ENCODE results near the gene NSD1. TPM values are rescaled to one million over a fixed set of nuclear protein-coding genes. Genes with fewer than 3 reads are reported as not detected.

NSD1 gene
- total RNA-seq, 2 donors from 2014 or later = 150 to 190 TPM

- no peaks in the 10 kb centered on the region for H3K9me3 Mint-ChIP-seq
- Histone ChIP-seq H3K9ac (ENCODE audit: extremely low read depth, low read length, poor library complexity, severe bottlenecking) (peak overlapping the region; percentile 65), H3K4me3 (ENCODE audit: low read length) (peak overlapping the region; percentile 93), H3K27me3 (ENCODE audit: control insufficient read depth, insufficient read depth, low read length, poor library complexity, severe bottlenecking) (no peaks in the 10 kb centered on the region), H3K4me1 (ENCODE audit: control insufficient read depth, insufficient read depth, low read length) (peaks cover 7% of the 10 kb centered on the region), H3K9me3 (ENCODE audit: control insufficient read depth, low read length) (peaks cover 7% of the 10 kb centered on the region), H3K36me3 (ENCODE audit: control insufficient read depth, insufficient read depth, low read length) (peaks cover 40% of the 10 kb centered on the region), H3K27ac (ENCODE audit: low read depth, low read length) (peak overlapping the region; percentile 87)
- no peak for TF ChIP-seq CTCF (conservative IDR thresholded peaks at IDR 0.05)
- H3K4me1 Mint-ChIP-seq = peaks cover 35% of the 10 kb centered on the region
- peak overlapping the region; percentile 94 for H3K27ac Mint-ChIP-seq
- H3K36me3 Mint-ChIP-seq (ENCODE audit: low read depth) = peaks cover 40% of the 10 kb centered on the region
- peak; percentile 92 for DNase-seq
- H3K27me3 Mint-ChIP-seq (ENCODE audit: insufficient read depth) = no peaks in the 10 kb centered on the region
- peak overlapping the region; percentile 78 for H3K4me3 Mint-ChIP-seq
- 0 to 1% methylated on average over 22 to 77 of the region's 83 CpGs for WGBS, 2 experiments (ENCODE audit: insufficient coverage in 1 of 2, insufficient read length in 1 of 2)
These were observed 502 bp downstream of the NSD1 start for GRCh38 chr5:177133853-177134696.

- TF ChIP-seq CTCF (conservative IDR thresholded peaks at IDR 0.05) = no peak
- Histone ChIP-seq H3K9me3 (ENCODE audit: control insufficient read depth, low read length) (peaks cover 7% of the 10 kb centered on the region), H3K27ac (ENCODE audit: low read depth, low read length) (peak overlapping the region; percentile 87), H3K4me3 (ENCODE audit: low read length) (peak overlapping the region; percentile 93), H3K36me3 (ENCODE audit: control insufficient read depth, insufficient read depth, low read length) (peaks cover 46% of the 10 kb centered on the region), H3K4me1 (ENCODE audit: control insufficient read depth, insufficient read depth, low read length) (peaks cover 7% of the 10 kb centered on the region), H3K9ac (ENCODE audit: extremely low read depth, low read length, poor library complexity, severe bottlenecking) (peak overlapping the region; percentile 65), H3K27me3 (ENCODE audit: control insufficient read depth, insufficient read depth, low read length, poor library complexity, severe bottlenecking) (no peaks in the 10 kb centered on the region)
- H3K4me1 Mint-ChIP-seq = peaks cover 35% of the 10 kb centered on the region
- no peaks in the 10 kb centered on the region for H3K27me3 Mint-ChIP-seq (ENCODE audit: insufficient read depth)
- no peaks in the 10 kb centered on the region for H3K9me3 Mint-ChIP-seq
- peak overlapping the region; percentile 94 for H3K27ac Mint-ChIP-seq
- 30 to 34% methylated on average over 10 to 13 of the region's 13 CpGs for WGBS, 2 experiments (ENCODE audit: insufficient coverage in 1 of 2, insufficient read length in 1 of 2)
- peak overlapping the region; percentile 78 for H3K4me3 Mint-ChIP-seq
- no peak for DNase-seq
- peaks cover 45% of the 10 kb centered on the region for H3K36me3 Mint-ChIP-seq (ENCODE audit: low read depth)
These were observed 1.2 kb downstream of the NSD1 start for GRCh38 chr5:177134697-177135225.

GRCh38 chr5:177140312-177140711 is 6.7 kb downstream of the NSD1 start:
- Mint-ChIP-seq H3K4me3 (no peak overlapping the region), H3K36me3 (ENCODE audit: low read depth) (peaks cover 81% of the 10 kb centered on the region)

More at GRCh38 chr5:177140312-177140711, 6.7 kb downstream of the NSD1 start:
- Mint-ChIP-seq H3K4me1 (peaks cover 14% of the 10 kb centered on the region), H3K27ac (no peak overlapping the region), H3K27me3 (ENCODE audit: insufficient read depth) (no peaks in the 10 kb centered on the region), H3K9me3 (no peaks in the 10 kb centered on the region)
- H3K36me3 ChIP-seq (ENCODE audit: control insufficient read depth, insufficient read depth, low read length) = peaks cover 91% of the 10 kb centered on the region
- H3K4me3 ChIP-seq (ENCODE audit: low read length) = no peak overlapping the region
- no peak overlapping the region for H3K9ac ChIP-seq (ENCODE audit: extremely low read depth, low read length, poor library complexity, severe bottlenecking)
- H3K27me3 ChIP-seq (ENCODE audit: control insufficient read depth, insufficient read depth, low read length, poor library complexity, severe bottlenecking) = no peaks in the 10 kb centered on the region
- peaks cover 7% of the 10 kb centered on the region for H3K9me3 ChIP-seq (ENCODE audit: control insufficient read depth, low read length)
- DNase-seq = no peak
- no peak for TF ChIP-seq CTCF (conservative IDR thresholded peaks at IDR 0.05)
- peaks cover 1% of the 10 kb centered on the region for H3K4me1 ChIP-seq (ENCODE audit: control insufficient read depth, insufficient read depth, low read length)
- 40 to 98% methylated on average over 1 to 2 of the region's 2 CpGs for WGBS, 2 experiments (ENCODE audit: insufficient coverage in 1 of 2, insufficient read length in 1 of 2)
- no peak overlapping the region for H3K27ac ChIP-seq (ENCODE audit: low read depth, low read length)
